K562 (cell line): ENCODE measurements around the gene PITPNC1.

ENCODE experiments used
- EP300 ChIP-seq: IDR thresholded peaks from 2 replicates; pipeline ENCODE4 v1.6.1; 2012; ENCODE audit warnings: low read length, improper control_type of control experiment
- ETV5 ChIP-seq: sonication (generic); formaldehyde crosslinking; IDR thresholded peaks from 2 replicates; pipeline ENCODE4 v1.4.0; 2020; ENCODE audit warnings: low read depth, mild to moderate bottlenecking, missing genetic modification reagents
- FOXM1 ChIP-seq, 2 experiments: fragments of 450-650 bp in 1 of 2; sonication (generic) in 1 of 2; formaldehyde crosslinking in 1 of 2; IDR thresholded peaks; 2 replicates each; pipeline versions ENCODE4 v1.6.1 to v1.9.0; 2017 to 2022; ENCODE audit warnings: low read depth in 2 of 2, mild to moderate bottlenecking in 2 of 2, missing genetic modification reagents in 1 of 2, moderate library complexity in 1 of 2
- MED1 ChIP-seq: sonication (generic); formaldehyde crosslinking; IDR thresholded peaks from 2 replicates; pipeline ENCODE4 v1.8.1; 2023; ENCODE audit warnings: missing genetic modification reagents, borderline replicate concordance
- MEF2D ChIP-seq: conservative IDR thresholded peaks from 2 replicates; pipeline ENCODE4 v1.6.1; 2016; ENCODE audit warnings: low read depth, missing genetic modification characterization, missing compliant biosample characterization
- TOE1 ChIP-seq, 2 experiments: fragments of 450-650 bp in 1 of 2; sonication (generic) in 1 of 2; formaldehyde crosslinking in 1 of 2; IDR thresholded peaks; 2 replicates each; pipeline versions ENCODE4 v1.7.1 to v1.8.0; 2016 to 2022; ENCODE audit warnings: borderline replicate concordance in 2 of 2, mild to moderate bottlenecking in 2 of 2, antibody characterized with exemption in 1 of 2, inconsistent platforms in 1 of 2, low read depth in 1 of 2, missing genetic modification reagents in 1 of 2, moderate library complexity in 1 of 2
- ZBED1 ChIP-seq: IDR thresholded peaks from 2 replicates; pipeline ENCODE4 v1.6.1; 2014
- TF ChIP-seq, protein P1 (sequence below), 2 experiments: fragments of 450-650 bp; formaldehyde crosslinking in 1 of 2; IDR thresholded peaks; 2 replicates each; pipeline versions ENCODE4 v1.4.0 to v1.6.1; 2014 to 2020; ENCODE audit warnings: mild to moderate bottlenecking in 2 of 2, borderline replicate concordance in 1 of 2, low read depth in 1 of 2
- TF ChIP-seq, protein P2 (sequence below), 3 experiments: IDR thresholded peaks in 2 of 3; conservative IDR thresholded peaks in 1 of 3; 2 replicates each; pipeline ENCODE4 v1.5.1; 2011 to 2012; ENCODE audit warnings: low read length in 3 of 3, mild to moderate bottlenecking in 3 of 3, control low read depth in 2 of 3, improper control_type of control experiment in 1 of 3, inconsistent platforms in 1 of 3, low read depth in 1 of 3, mixed read lengths in 1 of 3, moderate library complexity in 1 of 3; ENCODE audit not compliant: insufficient read depth in 2 of 3

DNA sequence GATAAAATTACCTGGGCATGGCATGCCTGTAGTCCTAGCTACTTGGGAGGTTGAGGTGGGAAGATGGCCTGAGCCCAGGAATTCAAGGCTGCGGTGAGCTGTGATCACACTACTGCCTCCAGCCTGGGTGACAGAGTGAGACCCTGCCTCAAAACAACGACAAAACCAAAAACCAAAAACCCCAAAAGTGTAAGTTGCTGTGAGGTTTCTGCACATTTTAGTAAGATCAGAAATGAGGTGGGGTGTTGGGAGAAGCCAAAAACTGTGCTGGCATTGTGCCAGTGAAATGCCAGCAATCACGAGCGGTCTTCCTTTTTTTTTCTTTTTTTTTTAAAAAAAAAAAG lies 114.6 kb downstream of the PITPNC1 start:
- no peak for TF ChIP-seq MEF2D (tag)
- no peak for TF ChIP-seq TOE1 (IDR thresholded peaks at IDR 0.05; ENCODE audit: borderline replicate concordance)
- TF ChIP-seq TOE1 (CRISPR knock-in tag; IDR thresholded peaks at IDR 0.05; ENCODE audit: borderline replicate concordance, low read depth), result no peak
- no peak for TF ChIP-seq MED1
- TF ChIP-seq, protein P1, sequence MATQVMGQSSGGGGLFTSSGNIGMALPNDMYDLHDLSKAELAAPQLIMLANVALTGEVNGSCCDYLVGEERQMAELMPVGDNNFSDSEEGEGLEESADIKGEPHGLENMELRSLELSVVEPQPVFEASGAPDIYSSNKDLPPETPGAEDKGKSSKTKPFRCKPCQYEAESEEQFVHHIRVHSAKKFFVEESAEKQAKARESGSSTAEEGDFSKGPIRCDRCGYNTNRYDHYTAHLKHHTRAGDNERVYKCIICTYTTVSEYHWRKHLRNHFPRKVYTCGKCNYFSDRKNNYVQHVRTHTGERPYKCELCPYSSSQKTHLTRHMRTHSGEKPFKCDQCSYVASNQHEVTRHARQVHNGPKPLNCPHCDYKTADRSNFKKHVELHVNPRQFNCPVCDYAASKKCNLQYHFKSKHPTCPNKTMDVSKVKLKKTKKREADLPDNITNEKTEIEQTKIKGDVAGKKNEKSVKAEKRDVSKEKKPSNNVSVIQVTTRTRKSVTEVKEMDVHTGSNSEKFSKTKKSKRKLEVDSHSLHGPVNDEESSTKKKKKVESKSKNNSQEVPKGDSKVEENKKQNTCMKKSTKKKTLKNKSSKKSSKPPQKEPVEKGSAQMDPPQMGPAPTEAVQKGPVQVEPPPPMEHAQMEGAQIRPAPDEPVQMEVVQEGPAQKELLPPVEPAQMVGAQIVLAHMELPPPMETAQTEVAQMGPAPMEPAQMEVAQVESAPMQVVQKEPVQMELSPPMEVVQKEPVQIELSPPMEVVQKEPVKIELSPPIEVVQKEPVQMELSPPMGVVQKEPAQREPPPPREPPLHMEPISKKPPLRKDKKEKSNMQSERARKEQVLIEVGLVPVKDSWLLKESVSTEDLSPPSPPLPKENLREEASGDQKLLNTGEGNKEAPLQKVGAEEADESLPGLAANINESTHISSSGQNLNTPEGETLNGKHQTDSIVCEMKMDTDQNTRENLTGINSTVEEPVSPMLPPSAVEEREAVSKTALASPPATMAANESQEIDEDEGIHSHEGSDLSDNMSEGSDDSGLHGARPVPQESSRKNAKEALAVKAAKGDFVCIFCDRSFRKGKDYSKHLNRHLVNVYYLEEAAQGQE (IDR thresholded peaks at IDR 0.05; ENCODE audit: borderline replicate concordance), result no peak
- TF ChIP-seq, protein P1 (CRISPR knock-in tag; IDR thresholded peaks at IDR 0.05; ENCODE audit: low read depth), result no peak
- no peak for TF ChIP-seq ETV5 (CRISPR knock-in tag)
- no peak for TF ChIP-seq EP300
- no peak for TF ChIP-seq ZBED1
- TF ChIP-seq, protein P2, sequence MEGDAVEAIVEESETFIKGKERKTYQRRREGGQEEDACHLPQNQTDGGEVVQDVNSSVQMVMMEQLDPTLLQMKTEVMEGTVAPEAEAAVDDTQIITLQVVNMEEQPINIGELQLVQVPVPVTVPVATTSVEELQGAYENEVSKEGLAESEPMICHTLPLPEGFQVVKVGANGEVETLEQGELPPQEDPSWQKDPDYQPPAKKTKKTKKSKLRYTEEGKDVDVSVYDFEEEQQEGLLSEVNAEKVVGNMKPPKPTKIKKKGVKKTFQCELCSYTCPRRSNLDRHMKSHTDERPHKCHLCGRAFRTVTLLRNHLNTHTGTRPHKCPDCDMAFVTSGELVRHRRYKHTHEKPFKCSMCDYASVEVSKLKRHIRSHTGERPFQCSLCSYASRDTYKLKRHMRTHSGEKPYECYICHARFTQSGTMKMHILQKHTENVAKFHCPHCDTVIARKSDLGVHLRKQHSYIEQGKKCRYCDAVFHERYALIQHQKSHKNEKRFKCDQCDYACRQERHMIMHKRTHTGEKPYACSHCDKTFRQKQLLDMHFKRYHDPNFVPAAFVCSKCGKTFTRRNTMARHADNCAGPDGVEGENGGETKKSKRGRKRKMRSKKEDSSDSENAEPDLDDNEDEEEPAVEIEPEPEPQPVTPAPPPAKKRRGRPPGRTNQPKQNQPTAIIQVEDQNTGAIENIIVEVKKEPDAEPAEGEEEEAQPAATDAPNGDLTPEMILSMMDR (IDR thresholded peaks at IDR 0.05 in 2 of 3, conservative IDR thresholded peaks at IDR 0.05 in 1 of 3; ENCODE audit: insufficient read depth in 2 of 3, low read depth in 1 of 3, low read length in 3 of 3), result no peak
- no peak for TF ChIP-seq FOXM1 (IDR thresholded peaks at IDR 0.05; ENCODE audit: low read depth)
- no peak for TF ChIP-seq FOXM1 (CRISPR knock-in tag; IDR thresholded peaks at IDR 0.05; ENCODE audit: low read depth)
